Measurements from ENCODE around the gene SHISA4. TPM values are rescaled to one million over a fixed set of nuclear protein-coding genes. Genes with fewer than 3 reads are reported as not detected.

Gene SHISA4
- total RNA-seq, 1 experiment from 2014 or later: 7.6 TPM

DNA sequence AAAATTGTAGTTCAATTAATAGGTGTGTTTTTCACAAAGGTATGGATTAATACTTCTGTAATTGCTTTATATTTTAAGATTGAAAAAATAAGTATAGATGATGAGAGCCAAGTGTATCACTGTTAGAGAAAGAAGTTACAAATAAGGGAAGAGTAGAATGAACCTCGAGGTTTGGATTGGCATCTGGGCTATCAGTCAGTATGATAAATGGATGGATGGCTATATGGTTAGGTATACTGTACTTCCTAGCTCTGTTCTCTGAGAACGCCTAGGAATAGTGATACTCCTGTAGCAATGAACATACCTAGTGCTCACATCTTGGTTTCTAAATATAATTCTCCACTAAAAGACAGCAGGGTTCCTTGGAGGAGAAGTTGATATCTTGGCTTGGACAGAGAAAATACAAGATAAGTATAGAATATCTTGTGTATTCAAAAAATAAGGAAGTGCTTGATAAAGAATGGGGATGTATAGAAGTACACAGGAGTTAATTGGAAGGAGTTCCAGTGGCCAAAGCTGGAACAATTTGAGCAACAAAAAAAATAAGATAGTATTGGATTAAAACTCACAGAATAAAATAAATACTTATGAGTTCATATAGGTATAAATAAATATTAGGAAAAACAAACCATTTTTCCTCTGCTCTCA lies 47.3 kb upstream of the SHISA4 start:
- TF ChIP-seq, protein P1, sequence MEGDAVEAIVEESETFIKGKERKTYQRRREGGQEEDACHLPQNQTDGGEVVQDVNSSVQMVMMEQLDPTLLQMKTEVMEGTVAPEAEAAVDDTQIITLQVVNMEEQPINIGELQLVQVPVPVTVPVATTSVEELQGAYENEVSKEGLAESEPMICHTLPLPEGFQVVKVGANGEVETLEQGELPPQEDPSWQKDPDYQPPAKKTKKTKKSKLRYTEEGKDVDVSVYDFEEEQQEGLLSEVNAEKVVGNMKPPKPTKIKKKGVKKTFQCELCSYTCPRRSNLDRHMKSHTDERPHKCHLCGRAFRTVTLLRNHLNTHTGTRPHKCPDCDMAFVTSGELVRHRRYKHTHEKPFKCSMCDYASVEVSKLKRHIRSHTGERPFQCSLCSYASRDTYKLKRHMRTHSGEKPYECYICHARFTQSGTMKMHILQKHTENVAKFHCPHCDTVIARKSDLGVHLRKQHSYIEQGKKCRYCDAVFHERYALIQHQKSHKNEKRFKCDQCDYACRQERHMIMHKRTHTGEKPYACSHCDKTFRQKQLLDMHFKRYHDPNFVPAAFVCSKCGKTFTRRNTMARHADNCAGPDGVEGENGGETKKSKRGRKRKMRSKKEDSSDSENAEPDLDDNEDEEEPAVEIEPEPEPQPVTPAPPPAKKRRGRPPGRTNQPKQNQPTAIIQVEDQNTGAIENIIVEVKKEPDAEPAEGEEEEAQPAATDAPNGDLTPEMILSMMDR (IDR thresholded peaks at IDR 0.05; ENCODE audit: unreplicated experiment): no peak
- CTCF ChIA-PET: interaction anchor here (0.7 to 8.7 kb wide), 5 partner anchors 14 to 55 kb away, joined by 3 to 96 read pairs (median 11); partner anchors contain the start of gene IPO9
- intact Hi-C loops (cut with micrococcal nuclease): no loop called here
- no peak for DNase-seq (ENCODE audit: unreplicated experiment)
- Mint-ChIP-seq H3K9me3 (ENCODE audit: unreplicated experiment) (no peaks in the 10 kb centered on the region), H3K27me3 (ENCODE audit: insufficient read depth, unreplicated experiment) (no peaks in the 10 kb centered on the region), H3K4me3 (ENCODE audit: unreplicated experiment) (no peak overlapping the region), H3K27ac (ENCODE audit: low read depth, unreplicated experiment) (peak overlapping the region; percentile 5), H3K4me1 (ENCODE audit: insufficient read depth, unreplicated experiment) (peaks cover 36% of the 10 kb centered on the region), H3K36me3 (ENCODE audit: insufficient read depth, unreplicated experiment) (peaks cover 54% of the 10 kb centered on the region)
- BruUV-seq (replicated peaks): no TSS peak
- POLR2A ChIA-PET: interaction anchor here (0.6 to 4.2 kb wide), 7 partner anchors 9 to 126 kb away, joined by 3 to 36 read pairs (median 3); partner anchors contain the start of gene IPO9

DNA sequence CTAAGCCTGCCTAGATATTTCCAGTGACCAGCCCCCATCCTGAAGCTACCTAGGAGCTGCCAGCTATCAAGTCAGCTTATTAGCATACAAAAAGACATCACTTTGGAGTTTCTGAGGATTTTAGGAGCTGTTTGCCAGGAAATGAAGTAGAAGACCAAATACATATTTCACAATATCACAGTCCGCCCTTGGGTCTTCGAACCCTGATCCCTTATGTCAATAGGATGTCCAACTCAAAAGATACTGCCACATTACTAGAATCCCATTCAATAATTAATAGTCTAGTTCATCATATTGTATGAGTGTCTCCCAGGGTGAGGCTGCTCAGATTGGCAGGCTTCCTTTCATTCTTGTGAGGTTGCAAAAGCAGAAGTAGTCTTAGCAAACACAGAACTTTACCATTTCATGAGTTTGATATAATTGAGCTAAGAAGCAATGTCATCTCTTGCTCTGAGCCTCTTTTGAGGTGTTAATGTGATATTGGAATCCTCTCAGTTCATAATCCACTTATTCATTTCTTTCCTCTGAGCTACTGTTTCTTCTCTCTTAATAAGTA lies 46.1 kb upstream of the SHISA4 start:
- Mint-ChIP-seq H3K9me3 (ENCODE audit: unreplicated experiment) (no peaks in the 10 kb centered on the region), H3K27me3 (ENCODE audit: insufficient read depth, unreplicated experiment) (no peaks in the 10 kb centered on the region), H3K4me3 (ENCODE audit: unreplicated experiment) (no peak overlapping the region), H3K27ac (ENCODE audit: low read depth, unreplicated experiment) (peak overlapping the region; percentile 11), H3K36me3 (ENCODE audit: insufficient read depth, unreplicated experiment) (peaks cover 58% of the 10 kb centered on the region), H3K4me1 (ENCODE audit: insufficient read depth, unreplicated experiment) (peaks cover 41% of the 10 kb centered on the region)
- TF ChIP-seq, protein P1 (IDR thresholded peaks at IDR 0.05; ENCODE audit: unreplicated experiment): no peak
- intact Hi-C loops (cut with micrococcal nuclease): no loop called here
- no peak for DNase-seq (ENCODE audit: unreplicated experiment)
- CTCF ChIA-PET: interaction anchor here (0.6 to 8.7 kb wide), 9 partner anchors 10 to 133 kb away, joined by 3 to 96 read pairs (median 4); partner anchors contain the start of gene IPO9
- no TSS peak for BruUV-seq (replicated peaks)
- POLR2A ChIA-PET: interaction anchor here (0.6 to 4.2 kb wide), 8 partner anchors 10 to 372 kb away, joined by 3 to 36 read pairs (median 3); partner anchors contain the start of gene IPO9

DNA sequence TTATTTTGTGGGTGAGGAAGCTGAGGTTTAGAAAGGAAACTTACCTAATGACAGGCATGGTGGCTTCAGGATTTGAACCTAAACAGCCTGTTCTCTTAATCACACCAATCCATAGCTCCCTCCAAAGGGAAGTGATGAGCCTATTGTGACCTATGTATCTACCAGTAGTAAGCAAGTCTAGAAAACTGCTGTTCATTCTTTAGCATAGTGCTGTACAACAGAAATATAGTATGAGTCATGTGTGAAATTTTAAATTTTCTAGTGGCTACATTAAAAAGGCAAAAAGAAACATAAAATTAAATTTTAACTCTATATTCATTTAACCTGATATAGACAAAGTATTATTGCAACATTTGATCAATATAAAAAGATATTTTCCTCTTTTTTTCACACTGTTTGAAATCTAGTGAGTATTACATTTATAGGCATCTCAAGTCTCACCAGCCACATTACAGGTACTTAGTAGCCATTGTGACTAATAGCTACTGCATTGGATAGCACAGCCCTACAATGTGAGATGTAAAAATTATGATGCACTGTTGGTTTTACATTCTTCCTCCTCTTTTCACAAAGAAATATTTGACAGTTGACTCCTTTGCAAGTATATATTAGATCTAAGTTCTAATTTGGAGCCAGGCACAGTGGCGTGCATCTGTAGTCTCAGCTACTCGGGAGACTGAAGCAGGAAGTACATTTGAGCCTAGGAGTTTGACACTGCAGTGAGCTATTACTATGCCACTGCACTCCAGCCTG lies 43.2 kb upstream of the SHISA4 start:
- Mint-ChIP-seq H3K27me3 (ENCODE audit: insufficient read depth, unreplicated experiment) (no peaks in the 10 kb centered on the region), H3K4me1 (ENCODE audit: insufficient read depth, unreplicated experiment) (peaks cover 55% of the 10 kb centered on the region), H3K27ac (ENCODE audit: low read depth, unreplicated experiment) (no peak overlapping the region), H3K9me3 (ENCODE audit: unreplicated experiment) (no peaks in the 10 kb centered on the region), H3K36me3 (ENCODE audit: insufficient read depth, unreplicated experiment) (peaks cover 59% of the 10 kb centered on the region), H3K4me3 (ENCODE audit: unreplicated experiment) (no peak overlapping the region)
- ChIA-PET POLR2A (interaction anchor here (1.0 to 8.2 kb wide), 6 partner anchors 8 to 137 kb away, joined by 3 to 78 read pairs (median 6); partner anchors contain the start of genes IPO9 and RNPEP), CTCF (interaction anchor here (0.6 to 2.1 kb wide), 17 partner anchors 9 to 289 kb away, joined by 3 to 8 read pairs (median 4); partner anchors contain the start of gene IPO9)
- TF ChIP-seq, protein P1 (IDR thresholded peaks at IDR 0.05; ENCODE audit: unreplicated experiment): no peak
- BruUV-seq (replicated peaks): no TSS peak
- intact Hi-C loops (cut with micrococcal nuclease): no loop called here
- no peak for DNase-seq (ENCODE audit: unreplicated experiment)

DNA sequence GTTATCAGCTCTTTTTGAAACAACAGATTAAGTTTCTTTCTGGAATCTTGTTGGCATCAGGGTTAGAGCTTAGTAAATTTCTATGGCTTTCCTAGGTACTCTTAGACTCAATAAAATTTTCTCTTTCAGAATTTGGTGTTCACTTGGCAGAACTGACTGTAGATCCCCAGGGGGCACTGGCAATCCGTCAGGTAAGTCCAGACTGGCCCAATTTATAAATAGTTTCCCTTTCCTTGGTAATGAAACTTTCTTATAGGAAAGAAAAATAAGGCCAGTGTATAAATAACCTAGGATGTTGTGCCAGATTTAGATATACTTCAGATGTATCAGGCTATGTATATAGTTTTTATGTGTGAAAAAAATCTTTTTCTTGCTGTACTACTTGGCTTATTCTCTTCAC lies 41.5 kb upstream of the SHISA4 start:
- TF ChIP-seq, protein P1 (IDR thresholded peaks at IDR 0.05; ENCODE audit: unreplicated experiment): no peak
- no TSS peak for BruUV-seq (replicated peaks)
- ChIA-PET CTCF (interaction anchor here (0.5 to 3.2 kb wide), 16 partner anchors 9 to 265 kb away, joined by 3 to 27 read pairs (median 4); partner anchors contain the start of gene IPO9), POLR2A (interaction anchor here (0.7 to 8.2 kb wide), 9 partner anchors 10 to 324 kb away, joined by 3 to 78 read pairs (median 3); partner anchors contain the start of genes IPO9 and TIMM17A)
- Mint-ChIP-seq H3K4me3 (ENCODE audit: unreplicated experiment) (no peak overlapping the region), H3K27ac (ENCODE audit: low read depth, unreplicated experiment) (peak overlapping the region; percentile 46), H3K27me3 (ENCODE audit: insufficient read depth, unreplicated experiment) (no peaks in the 10 kb centered on the region), H3K4me1 (ENCODE audit: insufficient read depth, unreplicated experiment) (peaks cover 50% of the 10 kb centered on the region), H3K9me3 (ENCODE audit: unreplicated experiment) (no peaks in the 10 kb centered on the region), H3K36me3 (ENCODE audit: insufficient read depth, unreplicated experiment) (peaks cover 62% of the 10 kb centered on the region)
- DNase-seq (ENCODE audit: unreplicated experiment): no peak
- intact Hi-C loops (cut with micrococcal nuclease): no loop called here

Measured in MCF 10A (cell line).